ENCODE results near the gene TTC12.

GRCh38 chr11:113410414-113411135 lies 96.2 kb downstream of the TTC12 start:
- TF ChIP-seq, protein P1, sequence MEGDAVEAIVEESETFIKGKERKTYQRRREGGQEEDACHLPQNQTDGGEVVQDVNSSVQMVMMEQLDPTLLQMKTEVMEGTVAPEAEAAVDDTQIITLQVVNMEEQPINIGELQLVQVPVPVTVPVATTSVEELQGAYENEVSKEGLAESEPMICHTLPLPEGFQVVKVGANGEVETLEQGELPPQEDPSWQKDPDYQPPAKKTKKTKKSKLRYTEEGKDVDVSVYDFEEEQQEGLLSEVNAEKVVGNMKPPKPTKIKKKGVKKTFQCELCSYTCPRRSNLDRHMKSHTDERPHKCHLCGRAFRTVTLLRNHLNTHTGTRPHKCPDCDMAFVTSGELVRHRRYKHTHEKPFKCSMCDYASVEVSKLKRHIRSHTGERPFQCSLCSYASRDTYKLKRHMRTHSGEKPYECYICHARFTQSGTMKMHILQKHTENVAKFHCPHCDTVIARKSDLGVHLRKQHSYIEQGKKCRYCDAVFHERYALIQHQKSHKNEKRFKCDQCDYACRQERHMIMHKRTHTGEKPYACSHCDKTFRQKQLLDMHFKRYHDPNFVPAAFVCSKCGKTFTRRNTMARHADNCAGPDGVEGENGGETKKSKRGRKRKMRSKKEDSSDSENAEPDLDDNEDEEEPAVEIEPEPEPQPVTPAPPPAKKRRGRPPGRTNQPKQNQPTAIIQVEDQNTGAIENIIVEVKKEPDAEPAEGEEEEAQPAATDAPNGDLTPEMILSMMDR (IDR thresholded peaks at IDR 0.05): no peak
- TF ChIP-seq POLR2A (IDR thresholded peaks at IDR 0.05): no peak

All from esophagus squamous epithelium (tissue), 4 donors.